G401 (cell line): ENCODE data around the gene IGFBP2. TPM values are rescaled to one million over a fixed set of nuclear protein-coding genes. Genes with fewer than 3 reads are reported as not detected.

Source experiments
- DNase-seq: peaks from one replicate; pipeline ENCODE4 v3.0.0-alpha.2; 2015; ENCODE audit warnings: low spot score
- in situ Hi-C: cut with HindIII; loops from 2 replicates; pipeline ENCODE4 v1.10.0; 2016; ENCODE audit warnings: low sequenced_read_pairs, mixed read lengths
- total RNA-seq: library from RNA; depleted of rRNA; stranded (reverse); fragments of >200 nt; shearing (Covaris generic); gene quantifications from 2 replicates; pipeline ENCODE4 v1.2.3, GENCODE V29; 2014

The IGFBP2 gene
- total RNA-seq, 1 experiment from 2014 or later, result 134 TPM

DNA sequence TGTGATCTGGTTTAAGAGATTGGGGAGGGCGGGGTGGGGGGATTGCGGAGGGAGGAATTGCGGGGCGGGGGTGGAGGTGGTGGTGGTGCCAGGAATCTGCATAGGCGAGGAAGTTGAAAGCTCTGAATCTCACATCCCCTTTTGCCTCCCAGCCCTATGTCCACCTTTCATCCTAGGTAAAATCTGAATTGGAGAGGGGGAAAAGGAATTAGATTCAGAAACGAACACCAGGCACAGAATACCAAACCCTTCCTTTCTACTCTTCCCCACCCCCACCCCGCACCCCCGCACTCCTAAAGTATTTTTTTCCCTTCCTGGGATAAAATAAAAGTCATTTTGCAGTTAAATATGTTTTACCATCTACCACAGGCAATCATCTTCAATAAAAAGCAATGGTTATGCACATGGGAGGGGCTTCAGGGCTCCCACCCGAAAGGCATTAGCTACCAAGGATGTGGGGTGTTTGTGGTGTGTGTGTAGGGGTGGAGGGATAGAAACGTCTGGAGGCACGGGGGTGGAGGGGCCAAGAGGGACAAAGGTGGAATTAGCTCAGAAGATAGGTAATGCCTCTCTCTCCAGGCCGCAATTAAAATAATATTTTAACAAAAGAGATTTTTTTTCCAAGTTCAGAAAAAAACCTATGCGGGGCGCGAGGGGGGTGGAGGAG is 60.3 kb downstream of the IGFBP2 start:
- DNase-seq, result peak; percentile 38

DNA sequence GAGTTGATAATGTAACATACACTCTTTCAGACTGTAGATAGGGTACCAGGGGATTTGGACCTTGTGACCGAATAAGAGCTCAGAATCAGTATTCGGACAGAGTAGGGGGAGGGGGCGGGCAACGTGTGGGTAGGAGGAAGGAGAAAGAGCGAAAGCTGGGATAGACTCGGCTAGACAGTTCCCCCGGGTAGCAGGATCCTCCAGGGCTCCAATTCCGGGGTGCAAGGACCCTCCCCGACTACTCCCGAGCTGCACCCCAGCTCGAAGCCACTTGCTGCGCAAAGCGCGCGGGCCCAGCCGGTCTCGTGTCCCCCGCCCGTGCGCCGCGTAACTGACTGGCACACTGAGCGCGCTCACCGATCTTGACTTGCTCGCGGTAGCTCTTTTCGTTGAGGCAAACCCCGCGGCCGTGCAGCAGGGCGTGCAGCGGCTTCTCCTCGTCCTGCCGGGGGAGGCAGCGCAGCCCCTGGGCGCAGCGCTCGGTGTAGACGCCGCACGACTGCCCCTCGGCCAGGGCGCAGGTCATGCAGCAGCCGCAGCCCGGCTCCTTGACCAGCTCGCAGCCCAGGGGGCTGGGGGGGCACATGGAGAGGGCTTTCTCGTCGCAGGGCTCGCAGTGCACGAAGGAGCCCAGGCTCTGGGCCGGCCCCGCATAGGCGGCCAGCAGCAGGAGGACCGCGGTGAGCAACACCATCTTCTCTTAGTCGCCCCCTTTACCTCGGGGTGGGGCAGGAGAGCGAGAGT is 61.0 kb downstream of the IGFBP2 start:
- in situ Hi-C loops, result loop anchor here (25.0 kb wide), 1 partner anchor 818 kb away; no protein-coding TSS in a partner anchor
- peak; percentile 80 for DNase-seq

More for the DNA sequence above, 60.3 kb downstream of the IGFBP2 start:
- in situ Hi-C loops, result loop anchor here (25.0 kb wide), 1 partner anchor 819 kb away; no protein-coding TSS in a partner anchor

DNA sequence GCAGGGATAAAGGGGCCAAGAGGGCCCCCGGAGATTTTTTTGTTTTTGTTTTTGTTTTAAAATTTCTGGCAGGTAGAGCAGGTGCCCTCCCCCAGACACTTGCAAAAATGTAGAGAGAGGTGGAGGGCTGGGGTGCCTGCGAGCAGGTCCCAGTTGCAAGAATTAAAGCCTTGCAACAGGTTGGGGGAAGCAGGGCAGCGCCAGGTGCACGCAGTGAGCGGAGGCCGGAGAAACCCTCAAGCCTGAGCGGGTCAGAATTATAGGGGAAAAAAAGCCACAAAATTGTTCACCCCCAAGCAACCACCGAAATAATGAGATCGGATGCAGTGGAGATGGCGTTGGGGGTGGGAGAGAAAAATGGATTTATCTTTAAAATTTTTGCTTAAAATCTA is 61.6 kb downstream of the IGFBP2 start:
- in situ Hi-C loops, result loop anchor here (25.0 kb wide), 1 partner anchor 817 kb away; no protein-coding TSS in a partner anchor
- DNase-seq, result peak; percentile 50

DNA sequence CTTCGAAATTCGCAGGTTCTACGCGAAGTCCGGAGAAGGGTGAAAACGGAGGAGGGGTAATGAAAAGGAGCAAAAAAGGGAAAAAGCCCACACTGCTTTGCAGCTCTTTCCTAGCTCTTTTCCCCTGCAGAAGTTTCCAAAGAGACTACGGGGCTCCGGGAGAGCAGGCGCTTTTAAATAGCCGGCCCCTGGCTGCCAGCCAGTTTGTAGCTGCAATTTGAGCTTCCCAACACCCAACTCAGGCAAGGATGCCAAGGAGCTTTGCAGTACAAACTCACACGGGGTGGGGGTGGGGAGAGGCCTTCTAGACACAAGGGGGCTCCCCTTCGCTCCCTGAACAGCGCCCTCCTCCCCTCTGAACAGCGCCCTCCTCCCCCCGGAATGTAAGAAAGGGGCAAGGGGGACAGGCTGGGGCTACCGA is 62.2 kb downstream of the IGFBP2 start, which contains the start of gene IGFBP5:
IGFBP5 (minus strand) TSS at position 149 of the 421 bp plus-strand sequence. CDS start 774 bp downstream, outside the sequence.
- DNase-seq, result peak; percentile 85
- in situ Hi-C loops, result loop anchor here (25.0 kb wide), 1 partner anchor 817 kb away; no protein-coding TSS in a partner anchor

DNA sequence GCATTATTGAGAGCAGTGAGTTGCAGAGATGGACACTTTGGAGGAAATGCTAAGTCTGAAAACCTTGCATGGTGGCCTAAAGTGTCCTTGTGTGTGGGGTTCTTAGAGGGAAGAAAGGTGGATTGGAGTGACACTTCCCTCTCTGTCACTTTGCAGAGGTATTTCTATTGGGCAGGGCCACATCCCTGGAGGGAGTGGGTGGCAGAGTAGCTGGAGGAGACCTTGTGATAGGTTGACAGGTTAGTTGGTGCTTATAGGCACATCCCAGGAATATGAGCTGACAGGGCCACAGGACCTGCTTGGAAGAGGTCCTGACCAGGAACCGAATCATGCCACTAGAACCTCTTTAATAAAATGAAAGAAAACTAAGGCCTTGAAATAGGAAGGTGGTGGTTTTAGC is 63.1 kb downstream of the IGFBP2 start:
- in situ Hi-C loops, result loop anchor here (25.0 kb wide), 1 partner anchor 816 kb away; no protein-coding TSS in a partner anchor
- DNase-seq, result peak; percentile 58

DNA sequence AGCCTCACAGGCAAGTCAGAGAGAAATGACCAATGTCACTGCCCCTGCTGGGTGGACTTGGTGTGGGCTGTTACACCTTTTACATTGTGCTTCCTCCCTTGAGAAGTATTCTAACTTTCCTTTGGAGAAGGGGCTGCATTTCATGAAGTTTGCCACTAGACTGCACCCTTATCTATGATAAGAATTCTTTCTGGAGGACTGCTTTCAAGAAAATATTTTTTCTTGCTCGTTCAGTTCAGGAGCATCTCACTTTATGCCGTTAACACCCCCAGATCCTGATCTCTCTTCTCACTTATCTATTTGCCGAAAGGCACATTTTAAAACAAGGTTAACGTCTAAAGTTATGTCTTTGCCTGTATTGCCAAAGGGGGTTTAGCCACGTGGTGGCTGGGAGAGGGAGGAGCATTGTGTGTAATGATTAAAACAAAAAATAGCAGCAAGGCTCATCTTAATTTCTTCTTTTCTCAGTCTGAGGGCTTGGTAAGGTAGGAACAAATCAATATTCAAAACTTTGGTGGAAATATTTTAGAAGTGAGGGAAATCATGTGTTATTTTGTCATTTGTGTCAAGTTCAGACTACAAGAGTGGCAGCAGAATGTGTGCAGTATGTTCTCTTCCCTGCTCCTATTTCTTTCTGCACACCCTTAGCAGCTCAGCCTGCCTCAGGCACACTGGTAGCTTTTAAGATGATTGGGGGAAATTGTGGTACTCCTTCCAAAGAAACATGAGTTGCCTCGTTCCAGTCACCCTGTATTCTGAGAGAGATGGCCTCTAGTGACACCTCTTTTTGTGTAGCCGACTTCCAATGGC is 63.7 kb downstream of the IGFBP2 start:
- peak; percentile 73 for DNase-seq
- in situ Hi-C loops, result loop anchor here (25.0 kb wide), 1 partner anchor 815 kb away; no protein-coding TSS in a partner anchor

DNA sequence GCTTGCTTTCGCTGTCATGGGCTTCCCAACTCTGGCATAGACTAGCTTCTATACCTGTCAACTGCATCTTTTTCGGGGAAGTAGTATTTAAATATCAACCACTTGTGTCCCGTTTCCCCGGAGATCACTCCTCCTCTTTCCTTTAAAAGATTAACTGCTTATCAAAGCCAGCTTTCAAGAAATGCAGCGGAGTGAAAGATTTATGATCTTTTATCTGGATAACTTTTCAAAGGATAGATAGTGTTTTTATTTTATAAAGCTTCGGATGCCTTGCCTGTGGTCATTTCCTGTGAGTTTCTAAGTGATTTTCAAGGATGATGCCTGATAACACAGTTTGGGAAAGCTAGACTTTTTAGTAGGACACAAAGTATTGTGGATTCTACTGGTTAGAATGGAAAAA is 65.1 kb downstream of the IGFBP2 start:
- peak; percentile 23 for DNase-seq
- in situ Hi-C loops, result loop anchor here (25.0 kb wide), 1 partner anchor 814 kb away; no protein-coding TSS in a partner anchor

DNA sequence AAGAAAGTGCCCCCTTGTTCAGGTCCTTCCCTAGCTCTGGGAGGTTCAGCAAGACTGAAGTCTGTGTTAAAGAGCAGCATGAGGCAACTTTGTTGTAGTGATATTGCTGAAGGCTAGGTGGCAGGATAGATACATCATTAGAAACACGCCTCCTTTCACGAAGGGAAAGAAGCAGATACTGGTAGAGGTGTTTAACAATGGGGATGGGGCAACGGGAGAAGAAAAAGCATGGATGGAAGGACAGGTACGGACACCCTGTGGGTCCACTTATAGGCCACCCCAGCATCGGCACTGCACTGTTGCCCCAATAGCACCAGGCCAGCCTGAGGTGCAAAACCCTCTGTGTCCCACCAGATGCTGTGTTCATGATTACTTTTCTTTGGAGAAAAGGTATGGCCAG is 65.7 kb downstream of the IGFBP2 start:
- peak; percentile 89 for DNase-seq
- in situ Hi-C loops, result loop anchor here (25.0 kb wide), 1 partner anchor 813 kb away; no protein-coding TSS in a partner anchor

DNA sequence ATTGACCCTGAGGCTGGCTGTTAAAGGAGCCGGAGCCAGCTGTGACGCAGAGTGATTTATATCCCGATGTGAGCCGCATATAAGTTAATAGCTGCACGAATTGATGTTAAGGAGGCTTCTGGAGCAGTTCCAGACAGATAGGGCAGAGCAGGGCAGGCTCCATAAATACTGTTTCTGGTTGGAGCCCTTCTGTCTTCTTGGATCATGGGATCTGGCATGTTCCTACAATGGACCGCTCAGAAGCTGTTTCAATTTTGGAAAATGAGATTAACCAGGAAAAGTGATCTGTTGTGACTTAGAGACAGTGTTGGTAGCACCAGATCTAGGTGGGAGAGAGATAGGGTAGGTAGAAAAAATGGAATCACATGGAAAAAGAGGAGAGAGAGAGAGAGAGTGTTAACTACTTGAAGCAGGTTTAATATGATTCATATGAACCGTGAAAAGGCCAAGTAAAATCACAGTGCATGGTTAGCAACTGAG is 66.9 kb downstream of the IGFBP2 start:
- no peak for DNase-seq

DNA sequence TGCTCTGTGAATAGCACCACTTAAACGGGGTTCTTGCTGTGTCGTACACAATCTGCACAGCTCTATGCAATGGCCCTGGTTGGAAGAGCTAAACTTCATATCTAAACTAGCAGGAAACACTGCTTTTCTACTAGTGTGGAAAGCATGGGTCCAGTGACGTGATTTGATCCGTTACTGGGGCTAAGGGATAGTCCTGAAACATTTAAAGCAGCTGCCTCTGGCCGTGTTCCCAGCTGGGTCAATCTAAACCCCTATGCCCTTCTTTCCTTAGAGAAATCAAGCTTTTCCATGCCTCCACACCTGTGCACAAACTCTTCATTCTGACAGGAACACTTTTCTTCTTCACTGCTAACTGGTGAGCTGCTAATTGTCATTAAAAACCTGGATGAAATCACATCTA is 67.6 kb downstream of the IGFBP2 start:
- no peak for DNase-seq
- in situ Hi-C loops, result no loop called here

More for the DNA sequence above, 66.9 kb downstream of the IGFBP2 start:
- in situ Hi-C loops, result no loop called here

DNA sequence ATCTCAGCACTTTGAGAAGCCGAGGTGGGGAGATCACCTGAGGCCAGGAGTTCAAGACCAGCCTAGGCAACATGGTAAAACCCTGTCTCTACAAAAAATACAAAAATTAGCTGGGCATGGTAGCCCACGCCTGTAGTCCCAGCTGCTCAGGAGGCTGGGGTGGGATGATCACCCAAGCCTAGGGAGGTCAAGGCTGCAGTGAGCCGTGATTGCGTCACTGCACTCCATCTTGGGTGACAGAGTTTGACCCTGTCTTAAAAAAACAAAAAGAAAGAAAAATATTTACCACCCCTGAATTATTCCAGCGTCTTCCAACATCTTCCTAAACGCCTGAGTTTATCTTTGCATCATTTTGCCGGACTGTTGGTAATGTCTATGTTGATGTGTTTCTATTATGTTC is 68.3 kb downstream of the IGFBP2 start:
- in situ Hi-C loops, result no loop called here

DNA sequence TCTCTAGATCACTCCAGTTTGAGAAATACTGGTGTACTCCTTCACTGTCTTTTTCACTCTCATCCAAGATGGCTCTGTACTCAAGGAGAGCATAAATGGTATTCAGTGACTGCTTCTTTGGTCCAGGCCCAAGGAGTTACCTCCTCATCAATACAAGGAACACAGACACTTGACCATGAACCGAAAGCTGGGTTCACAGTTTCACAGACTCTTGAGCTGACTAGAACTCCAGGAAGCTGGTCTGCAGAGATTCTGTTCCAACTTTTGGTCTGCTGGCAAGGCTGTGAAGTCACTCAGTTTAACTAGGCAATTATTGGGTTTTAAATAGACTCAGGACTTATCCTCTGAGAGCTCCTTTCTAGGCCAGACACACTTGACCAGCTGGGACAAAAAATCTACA is 69.5 kb downstream of the IGFBP2 start:
- no peak for DNase-seq
- in situ Hi-C loops, result no loop called here

More for the DNA sequence above, 68.3 kb downstream of the IGFBP2 start:
- no peak for DNase-seq

DNA sequence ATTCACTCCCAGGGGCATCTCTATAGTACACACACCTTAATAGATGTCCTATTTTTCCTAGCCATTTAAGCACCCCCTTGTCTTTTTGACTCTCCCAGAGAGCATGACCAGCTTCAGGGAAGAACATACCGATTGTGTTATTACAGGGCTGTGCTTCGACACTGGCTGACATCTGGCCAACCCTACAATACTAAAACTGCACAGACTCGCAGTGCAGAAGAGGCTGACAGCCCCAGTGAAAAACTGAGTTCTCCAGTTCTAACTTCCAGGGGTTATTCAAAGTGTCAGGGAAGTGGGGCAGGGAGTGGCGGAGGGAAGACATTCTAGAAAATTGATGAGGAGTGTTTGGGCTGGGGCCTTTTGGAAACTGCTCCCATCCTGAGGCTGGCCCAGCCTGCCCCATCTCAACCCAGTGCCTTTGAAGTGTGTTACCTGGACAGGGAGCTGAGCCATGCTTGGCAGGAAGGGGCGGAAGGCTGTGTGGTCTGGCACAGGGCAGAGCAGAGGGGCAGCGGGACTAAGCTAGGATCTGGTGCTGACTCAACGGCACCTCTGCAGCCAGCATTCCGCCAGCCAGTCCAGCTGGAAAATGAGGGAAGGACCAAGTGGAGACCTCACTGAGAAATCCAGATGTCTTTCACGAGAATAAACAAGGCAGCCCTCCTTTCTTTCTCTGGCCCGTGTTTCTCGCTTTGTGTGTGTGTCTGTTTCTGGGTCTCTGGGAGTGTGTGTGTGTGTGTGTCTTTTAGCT is 77.5 kb downstream of the IGFBP2 start:
- in situ Hi-C loops, result no loop called here
- DNase-seq, result no peak

DNA sequence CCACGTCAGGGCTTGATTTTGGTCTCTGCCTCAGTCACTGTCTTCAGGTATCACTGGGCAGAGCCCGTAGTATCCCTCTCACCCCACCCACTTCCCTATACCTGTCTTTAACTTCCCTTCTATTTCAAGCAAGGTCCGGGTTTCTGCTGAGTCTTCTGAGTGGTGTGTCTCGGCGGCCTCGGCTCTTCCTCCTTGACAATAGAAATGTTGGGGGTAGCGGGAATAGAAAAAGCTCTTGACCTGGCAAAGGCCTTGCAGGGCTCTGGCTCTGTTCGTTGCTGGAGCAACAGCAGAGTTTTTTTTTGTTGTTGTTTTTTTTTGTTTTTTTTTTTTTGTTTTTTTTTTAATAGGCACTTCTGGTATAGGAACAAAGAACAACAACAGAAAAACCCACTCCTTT is 78.1 kb downstream of the IGFBP2 start:
- in situ Hi-C loops, result no loop called here
- no peak for DNase-seq

DNA sequence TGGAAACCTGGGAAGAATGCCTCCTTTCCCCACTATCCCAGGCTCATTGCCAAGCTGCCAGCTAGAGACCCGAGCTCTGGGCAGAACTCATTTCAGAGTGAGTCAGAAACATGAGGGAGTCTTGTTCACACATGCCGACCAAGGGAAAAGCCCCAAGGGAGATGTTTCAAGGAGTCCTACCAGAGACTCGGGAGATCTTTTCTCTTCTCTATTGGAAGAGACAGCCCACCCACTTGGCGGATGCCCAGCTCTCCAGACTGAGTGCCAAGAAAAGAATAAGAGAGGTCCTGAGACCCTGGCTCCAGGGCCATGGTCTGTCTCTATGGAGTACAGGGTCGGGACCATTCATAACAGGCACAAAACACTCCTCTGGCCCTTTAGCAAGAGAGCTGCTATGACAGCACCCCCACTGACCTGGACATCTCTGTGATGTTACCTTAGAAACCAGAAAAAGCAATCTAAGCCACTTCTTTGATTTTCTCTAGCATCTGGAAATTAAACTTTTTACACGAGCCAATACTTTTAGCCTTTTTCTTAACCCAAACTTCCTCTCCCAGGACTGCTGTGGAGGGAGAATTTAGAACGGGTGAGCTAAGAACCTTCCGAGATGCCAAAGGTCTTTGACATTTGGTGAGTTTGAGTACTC is 80.6 kb downstream of the IGFBP2 start:
- in situ Hi-C loops, result no loop called here
- peak; percentile 8 for DNase-seq
